Lower lobe of right lung (tissue), 2 donors: ENCODE data around the gene KCNG2. TPM values are rescaled to one million over a fixed set of nuclear protein-coding genes. Genes with fewer than 3 reads are reported as not detected.

ENCODE experiments used
- ATAC-seq, 2 donors: fragments of 200-7000 bp; cut with Tn5 transposase; one replicate each; pipeline ENCODE4 v1.9.1; 2020 to 2022; ENCODE audit warnings: mild to moderate bottlenecking in 2 of 2, moderate library complexity in 2 of 2
- DNase-seq: peaks from one replicate; pipeline ENCODE4 v3.0.0-alpha.2; 2020
- H3K27ac ChIP-seq: fragments of 200-600 bp; one replicate; pipeline ENCODE4 v1.8.0; 2022
- H3K27me3 ChIP-seq: fragments of 200-600 bp; one replicate; pipeline ENCODE4 v1.8.0; 2022; ENCODE audit warnings: low read depth
- H3K36me3 ChIP-seq: fragments of 200-600 bp; one replicate; pipeline ENCODE4 v1.8.0; 2022; ENCODE audit warnings: mild to moderate bottlenecking
- H3K4me1 ChIP-seq: fragments of 200-600 bp; one replicate; pipeline ENCODE4 v1.8.0; 2022
- H3K4me3 ChIP-seq: fragments of 200-600 bp; one replicate; pipeline ENCODE4 v1.8.0; 2022; ENCODE audit warnings: mild to moderate bottlenecking
- H3K9me3 ChIP-seq: fragments of 200-600 bp; one replicate; pipeline ENCODE4 v1.8.0; 2022
- CTCF ChIP-seq: fragments of 200-600 bp; IDR thresholded peaks from one replicate; pipeline ENCODE4 v1.8.0; 2022; ENCODE audit warnings: antibody characterized with exemption, mild to moderate bottlenecking
- intact Hi-C: fragments of 100-400 bp; cut with DNase I; formaldehyde crosslinking; loops from one replicate; pipeline ENCODE4 v1.11.0; 2022
- total RNA-seq: library from RNA; stranded (reverse); fragmentation: NEBNext Ultra II Directional; extraction: Animal tissue kit (Norgen Biotek cat#: 25700); gene quantifications from one replicate; pipeline ENCODE4 v1.2.1, GENCODE V29; 2021
- donor health status: DM: no; HTN: yes; CAD: no; lungs with severe emphysema.

KCNG2 gene
- total RNA-seq, 1 donor from 2014 or later, result 0.50 TPM

- Histone ChIP-seq H3K9me3 (peaks cover 17% of the 10 kb centered on the region), H3K4me1 (peaks cover 9% of the 10 kb centered on the region), H3K27me3 (no peaks in the 10 kb centered on the region), H3K4me3 (no peak overlapping the region), H3K36me3 (peaks cover 42% of the 10 kb centered on the region), H3K27ac (no peak overlapping the region)
- intact Hi-C loops, result no loop called here
- no peak for ATAC-seq
- no peak for TF ChIP-seq CTCF
- DNase-seq, result peak; percentile 34
Measured at GRCh38 chr18:79936641-79937040, 138.9 kb downstream of the KCNG2 start.

GRCh38 chr18:79937103-79937860 lies 139.5 kb downstream of the KCNG2 start:
- Histone ChIP-seq H3K27ac (no peak overlapping the region), H3K4me3 (no peak overlapping the region), H3K9me3 (peaks cover 10% of the 10 kb centered on the region), H3K36me3 (peaks cover 48% of the 10 kb centered on the region), H3K27me3 (no peaks in the 10 kb centered on the region), H3K4me1 (peaks cover 9% of the 10 kb centered on the region)
- no peak for ATAC-seq
- intact Hi-C loops, result no loop called here
- no peak for TF ChIP-seq CTCF
- peak; percentile 32 for DNase-seq

- H3K9me3 ChIP-seq, result peaks cover 1% of the 10 kb centered on the region
- ATAC-seq (no peak), DNase-seq (peak; percentile 37)
- H3K4me1 ChIP-seq, result peaks cover 9% of the 10 kb centered on the region
- no peaks in the 10 kb centered on the region for H3K27me3 ChIP-seq
- intact Hi-C loops, result no loop called here
- H3K36me3 ChIP-seq, result peaks cover 57% of the 10 kb centered on the region
- H3K4me3 ChIP-seq, result no peak overlapping the region
- no peak for TF ChIP-seq CTCF
- no peak overlapping the region for H3K27ac ChIP-seq
Measured at GRCh38 chr18:79938196-79938595, 140.5 kb downstream of the KCNG2 start.

- TF ChIP-seq CTCF, result no peak
- DNase-seq, result peak; percentile 29
- H3K27me3 ChIP-seq, result no peaks in the 10 kb centered on the region
- peak; percentile 42 to 43 for ATAC-seq
- no peaks in the 10 kb centered on the region for H3K9me3 ChIP-seq
- H3K4me1 ChIP-seq, result peaks cover 11% of the 10 kb centered on the region
- intact Hi-C loops, result no loop called here
- H3K4me3 ChIP-seq, result no peak overlapping the region
- peaks cover 60% of the 10 kb centered on the region for H3K36me3 ChIP-seq
- no peak overlapping the region for H3K27ac ChIP-seq
Measured at GRCh38 chr18:79939096-79939495, 141.4 kb downstream of the KCNG2 start.

- ATAC-seq (peak in 1 of 2 donors; percentile 5), DNase-seq (peak; percentile 22)
- Histone ChIP-seq H3K9me3 (no peaks in the 10 kb centered on the region), H3K4me1 (peaks cover 11% of the 10 kb centered on the region), H3K4me3 (no peak overlapping the region), H3K36me3 (peaks cover 60% of the 10 kb centered on the region), H3K27me3 (no peaks in the 10 kb centered on the region), H3K27ac (no peak overlapping the region)
- TF ChIP-seq CTCF, result no peak
- intact Hi-C loops, result no loop called here
Measured at GRCh38 chr18:79940126-79940813, 142.5 kb downstream of the KCNG2 start.
